ENCODE results near the gene NPHS1. TPM values are rescaled to one million over a fixed set of nuclear protein-coding genes. Genes with fewer than 3 reads are reported as not detected.
"Not testable (repeated sequence)": the region's sequence is repeated elsewhere in the genome, so short reads cannot be mapped to it uniquely, and the experiment has no call there.

NPHS1 gene
- polyA plus RNA-seq, 1 donor from 2014 or later, result 0.05 TPM

GRCh38 chr19:35796645-35797542 lies 55.4 kb downstream of the NPHS1 start:
- Histone ChIP-seq H3K4me2 (ENCODE audit: low read length) (no peak overlapping the region), H4K20me1 (ENCODE audit: insufficient read depth) (no peaks in the 10 kb centered on the region), H3F3A (ENCODE audit: insufficient read depth, low read length, poor library complexity, severe bottlenecking) (no peaks in the 10 kb centered on the region), H3K79me2 (replicated peaks; ENCODE audit: insufficient read depth, low read length) (no peaks in the 10 kb centered on the region), H2AFZ (ENCODE audit: low read depth, low read length) (no peak overlapping the region), H3K4me3 (ENCODE audit: low read length) (no peak overlapping the region), H3K9me2 (ENCODE audit: insufficient read depth, low read length) (no peaks in the 10 kb centered on the region), H3K9me3 (ENCODE audit: low read length) (no peaks in the 10 kb centered on the region), H3K9ac (ENCODE audit: low read length) (no peak overlapping the region), H3K27me3 (ENCODE audit: insufficient read depth, low read depth, low read length) (peaks cover 19% of the 10 kb centered on the region), H3K27ac (ENCODE audit: low read length) (no peak overlapping the region), H3K36me3 (ENCODE audit: insufficient read depth, low read length) (no peaks in the 10 kb centered on the region)
- TF ChIP-seq EP300 (conservative IDR thresholded peaks at IDR 0.05; ENCODE audit: poor library complexity, severe bottlenecking) (no peak), CTCF (IDR thresholded peaks at IDR 0.05; ENCODE audit: poor library complexity, severe bottlenecking) (no peak), MXI1 (conservative IDR thresholded peaks at IDR 0.05; ENCODE audit: poor library complexity, severe bottlenecking) (no peak), RAD21 (conservative IDR thresholded peaks at IDR 0.05) (no peak), REST (IDR thresholded peaks at IDR 0.05; ENCODE audit: borderline replicate concordance) (no peak), TAF1 (IDR thresholded peaks at IDR 0.05; ENCODE audit: low read depth) (no peak), SMC3 (conservative IDR thresholded peaks at IDR 0.05; ENCODE audit: poor library complexity) (no peak), EZH2 (IDR thresholded peaks at IDR 0.05; ENCODE audit: borderline replicate concordance, insufficient read depth, low read length, poor library complexity, severe bottlenecking) (no peak)

- not testable (repeated sequence) for H4K20me1 ChIP-seq (ENCODE audit: insufficient read depth); H3F3A ChIP-seq (ENCODE audit: insufficient read depth, low read length, poor library complexity, severe bottlenecking); H3K36me3 ChIP-seq (ENCODE audit: insufficient read depth, low read length); H3K4me3 ChIP-seq (ENCODE audit: low read length); H3K4me2 ChIP-seq (ENCODE audit: low read length); H2AFZ ChIP-seq (ENCODE audit: low read depth, low read length); H3K9me3 ChIP-seq (ENCODE audit: low read length); H3K79me2 ChIP-seq (replicated peaks; ENCODE audit: insufficient read depth, low read length); H3K9ac ChIP-seq (ENCODE audit: low read length); H3K9me2 ChIP-seq (ENCODE audit: insufficient read depth, low read length); H3K27ac ChIP-seq (ENCODE audit: low read length)
- peaks cover 19% of the 10 kb centered on the region for H3K27me3 ChIP-seq (ENCODE audit: insufficient read depth, low read depth, low read length)
These were observed 56.7 kb downstream of the NPHS1 start for GRCh38 chr19:35795564-35795963.

Data from neural cell (in vitro differentiated cells).